ENCODE measurements around the gene PDHB. TPM values are rescaled to one million over a fixed set of nuclear protein-coding genes. Genes with fewer than 3 reads are reported as not detected.

The PDHB gene
- total and polyA plus RNA-seq, 10 donors, result 46.6 to 82.1 (median 63.8) TPM

DNA sequence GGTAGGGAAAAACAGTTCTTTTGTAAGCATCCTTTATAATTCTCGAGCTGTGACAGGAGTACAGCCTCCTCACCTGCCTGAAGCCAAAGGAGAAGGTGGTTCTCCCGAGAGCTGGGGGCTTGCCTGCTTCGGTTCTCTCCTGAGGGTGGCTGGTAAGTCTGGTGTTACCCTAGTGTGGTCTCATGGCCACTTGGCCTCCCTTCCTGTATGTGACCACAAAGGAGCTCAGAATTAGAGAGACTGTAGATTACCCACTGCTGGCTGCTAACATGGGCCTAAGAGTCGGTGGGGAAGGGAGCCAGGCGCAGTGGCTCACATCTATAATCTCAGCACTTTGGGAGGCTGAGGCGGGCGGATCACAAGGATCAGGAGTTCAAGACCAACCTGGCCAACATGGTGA lies 12.6 kb downstream of the PDHB start:
- intact Hi-C loops (cut with DNase I; ENCODE audit: low total_unique reads), result loop anchor here (10.0 kb wide), 1 partner anchor 74 kb away; the partner anchor contains the start of gene KCTD6
- Histone ChIP-seq H3K36me3 (peaks cover 0 to 100% (median 47%) of the 10 kb centered on the region in 6 donors), H3K27ac (peak overlapping the region in 3 of 8 donors; percentile 0 to 49 (median 13)), H3K4me3 (no peak overlapping the region), H3K4me1 (peaks cover 0 to 27% (median 18%) of the 10 kb centered on the region in 6 donors), H3K9me3 (no peaks in the 10 kb centered on the region), H3K27me3 (replicated peaks in 1 of 7) (no peaks in the 10 kb centered on the region)
- no peak for TF ChIP-seq POLR2AphosphoS5 (IDR thresholded peaks at IDR 0.05)
- no peak for TF ChIP-seq CTCF (IDR thresholded peaks at IDR 0.05 in 8 of 11, conservative IDR thresholded peaks at IDR 0.05 in 3 of 11)
- TF ChIP-seq POLR2A (IDR thresholded peaks at IDR 0.05), result no peak
- WGBS, 5 donors, result 62 to 92% (median 79%) methylated on average over 7 of the region's 7 CpGs
- no peak for DNase-seq

DNA sequence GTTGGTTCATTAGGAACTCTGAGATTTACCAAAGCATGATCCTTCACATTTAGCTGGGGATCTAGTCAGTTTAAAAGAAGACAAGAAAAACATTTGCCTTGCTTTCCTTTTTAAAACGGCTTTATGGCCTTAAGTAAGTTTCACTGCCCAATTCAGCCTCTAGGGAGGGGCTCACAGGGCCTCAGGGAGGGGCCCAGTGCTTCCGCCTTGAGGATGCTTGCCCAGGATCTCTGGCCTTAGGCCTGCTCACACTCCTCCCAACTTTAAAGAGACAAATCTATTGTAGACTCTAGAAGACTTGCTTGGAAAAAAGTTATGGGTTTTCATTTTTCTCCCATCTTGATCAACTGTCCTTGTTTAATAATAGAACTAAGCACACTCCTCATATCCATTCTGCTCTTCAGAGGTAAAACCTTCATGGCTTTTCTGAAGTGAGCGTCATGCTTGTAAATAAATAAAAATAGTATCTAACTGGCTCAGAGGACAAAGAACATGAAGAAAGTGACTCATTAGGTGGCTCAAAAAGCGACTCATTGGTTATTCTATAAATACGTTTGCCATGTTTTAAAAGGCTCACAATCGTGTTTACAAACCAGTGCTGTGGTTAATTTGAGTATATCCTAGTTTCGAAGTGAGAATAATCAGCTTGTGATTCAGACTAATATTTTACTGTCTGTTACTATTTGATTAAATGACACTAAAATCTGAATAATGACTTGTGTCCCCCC lies 13.7 kb downstream of the PDHB start:
- 59 to 78% (median 74%) methylated on average over 7 of the region's 7 CpGs for WGBS, 5 donors
- H3K4me1 ChIP-seq, result peaks cover 0 to 28% (median 20%) of the 10 kb centered on the region in 6 donors
- peak overlapping the region in 6 of 8 donors; percentile 34 to 73 (median 62) for H3K27ac ChIP-seq
- no peaks in the 10 kb centered on the region for H3K27me3 ChIP-seq (replicated peaks in 1 of 7)
- H3K4me3 ChIP-seq, result no peak overlapping the region
- intact Hi-C loops (cut with DNase I; ENCODE audit: low total_unique reads), result loop anchor here (10.0 kb wide), 1 partner anchor 75 kb away; the partner anchor contains the start of gene KCTD6
- H3K36me3 ChIP-seq, result peaks cover 0 to 100% (median 43%) of the 10 kb centered on the region in 6 donors
- no peak for TF ChIP-seq POLR2AphosphoS5 (IDR thresholded peaks at IDR 0.05)
- TF ChIP-seq POLR2A (IDR thresholded peaks at IDR 0.05), result no peak
- TF ChIP-seq CTCF (IDR thresholded peaks at IDR 0.05 in 8 of 11, conservative IDR thresholded peaks at IDR 0.05 in 3 of 11), result peak in 5 of 11 experiments; percentile 6 to 32 (median 14)
- H3K9me3 ChIP-seq, result no peaks in the 10 kb centered on the region
- DNase-seq, result no peak

GRCh38 chr3:58418227-58418626 lies 15.4 kb downstream of the PDHB start:
- Histone ChIP-seq H3K27ac (peak overlapping the region in 2 of 8 donors; percentile 73), H3K36me3 (peaks cover 0 to 96% (median 31%) of the 10 kb centered on the region in 6 donors), H3K27me3 (replicated peaks in 1 of 7) (no peaks in the 10 kb centered on the region), H3K4me3 (no peak overlapping the region), H3K9me3 (no peaks in the 10 kb centered on the region), H3K4me1 (peaks cover 0 to 41% (median 29%) of the 10 kb centered on the region in 6 donors)
- WGBS, 5 donors, result 72 to 87% (median 79%) methylated on average over 6 of the region's 6 CpGs
- intact Hi-C loops (cut with DNase I; ENCODE audit: low total_unique reads), result no loop called here
- no peak for DNase-seq
- no peak for TF ChIP-seq CTCF (IDR thresholded peaks at IDR 0.05 in 8 of 11, conservative IDR thresholded peaks at IDR 0.05 in 3 of 11)
- no peak for TF ChIP-seq POLR2A (IDR thresholded peaks at IDR 0.05)
- no peak for TF ChIP-seq POLR2AphosphoS5 (IDR thresholded peaks at IDR 0.05)

- no peak overlapping the region for H3K27ac ChIP-seq
- H3K4me3 ChIP-seq, result no peak overlapping the region
- intact Hi-C loops (cut with DNase I; ENCODE audit: low total_unique reads), result no loop called here
- H3K36me3 ChIP-seq, result peaks cover 0 to 96% (median 30%) of the 10 kb centered on the region in 6 donors
- peaks cover 0 to 41% (median 29%) of the 10 kb centered on the region in 6 donors for H3K4me1 ChIP-seq
- TF ChIP-seq POLR2A (IDR thresholded peaks at IDR 0.05), result no peak
- TF ChIP-seq POLR2AphosphoS5 (IDR thresholded peaks at IDR 0.05), result no peak
- TF ChIP-seq CTCF (IDR thresholded peaks at IDR 0.05 in 8 of 11, conservative IDR thresholded peaks at IDR 0.05 in 3 of 11), result no peak
- no peaks in the 10 kb centered on the region for H3K27me3 ChIP-seq (replicated peaks in 1 of 7)
- H3K9me3 ChIP-seq, result no peaks in the 10 kb centered on the region
- DNase-seq, result no peak
- 95 to 100% (median 96%) methylated on average over 2 of the region's 2 CpGs for WGBS, 5 donors
Measured at GRCh38 chr3:58417075-58417474, 16.6 kb downstream of the PDHB start.

Data from spleen (tissue), 11 donors.